Left ventricle myocardium inferior (tissue), 1 donor: Measurements from ENCODE around the gene FBLN2. TPM values are rescaled to one million over a fixed set of nuclear protein-coding genes. Genes with fewer than 3 reads are reported as not detected.

Experiments used
- DNase-seq: peaks from one replicate; pipeline ENCODE4 v3.0.0-alpha.2; 2020
- H3K27ac ChIP-seq: fragments of 200-600 bp; replicated peaks from 2 replicates; pipeline ENCODE4 v1.8.0; 2021
- H3K27me3 ChIP-seq: fragments of 200-600 bp; 2 replicates; pipeline ENCODE4 v1.8.0; 2021; ENCODE audit warnings: low read depth
- H3K36me3 ChIP-seq: fragments of 200-600 bp; 2 replicates; pipeline ENCODE4 v1.8.0; 2021
- H3K4me1 ChIP-seq: fragments of 200-600 bp; 2 replicates; pipeline ENCODE4 v1.8.0; 2021
- H3K4me3 ChIP-seq: fragments of 200-600 bp; 2 replicates; pipeline ENCODE4 v1.8.0; 2021; ENCODE audit warnings: mild to moderate bottlenecking, moderate library complexity
- H3K9me3 ChIP-seq: fragments of 200-600 bp; replicated peaks from 2 replicates; pipeline ENCODE4 v1.8.0; 2021
- CTCF ChIP-seq: fragments of 200-600 bp; IDR thresholded peaks from 2 replicates; pipeline ENCODE4 v1.8.0; 2021; ENCODE audit warnings: antibody characterized with exemption, mild to moderate bottlenecking, borderline replicate concordance
- intact Hi-C: fragments of 100-400 bp; cut with micrococcal nuclease; formaldehyde crosslinking; loops from one replicate; pipeline ENCODE4 v1.11.0; 2022
- total RNA-seq: library from RNA; stranded (reverse); fragmentation: NEBNext Ultra II Directional; extraction: Animal tissue kit (Norgen Biotek cat#: 25700); gene quantifications from one replicate; pipeline ENCODE4 v1.2.1, GENCODE V29; 2021
- donor health status: DM: no; HTN: yes; CAD: no; lungs with severe emphysema.

FBLN2 gene
- total RNA-seq, 1 donor from 2014 or later = 56.7 TPM

GRCh38 chr3:13685721-13686120 is 136.8 kb downstream of the FBLN2 start:
- Histone ChIP-seq H3K27ac (no peak overlapping the region), H3K36me3 (no peaks in the 10 kb centered on the region), H3K4me3 (no peak overlapping the region), H3K4me1 (no peaks in the 10 kb centered on the region), H3K9me3 (no peaks in the 10 kb centered on the region), H3K27me3 (peaks cover 96% of the 10 kb centered on the region)
- no peak for DNase-seq
- intact Hi-C loops = no loop called here
- no peak for TF ChIP-seq CTCF

GRCh38 chr3:13686367-13687160 is 137.6 kb downstream of the FBLN2 start:
- peaks cover 95% of the 10 kb centered on the region for H3K27me3 ChIP-seq
- H3K4me1 ChIP-seq = no peaks in the 10 kb centered on the region
- no peak overlapping the region for H3K4me3 ChIP-seq
- H3K27ac ChIP-seq = no peak overlapping the region
- intact Hi-C loops = no loop called here
- no peak for TF ChIP-seq CTCF
- H3K36me3 ChIP-seq = no peaks in the 10 kb centered on the region
- no peaks in the 10 kb centered on the region for H3K9me3 ChIP-seq
- DNase-seq = no peak

GRCh38 chr3:13687517-13687943 is 138.6 kb downstream of the FBLN2 start:
- Histone ChIP-seq H3K4me1 (no peaks in the 10 kb centered on the region), H3K36me3 (no peaks in the 10 kb centered on the region), H3K4me3 (no peak overlapping the region), H3K27me3 (peaks cover 91% of the 10 kb centered on the region), H3K27ac (no peak overlapping the region), H3K9me3 (peaks cover 2% of the 10 kb centered on the region)
- no peak for DNase-seq
- TF ChIP-seq CTCF = no peak
- intact Hi-C loops = no loop called here

Other genes starting within 250 kb of the FBLN2 start
- 2.8 TPM for gene NUP210, start 128.8 kb upstream of the FBLN2 start, total RNA-seq
- 34.3 TPM for gene HDAC11, start 68.8 kb upstream of the FBLN2 start, total RNA-seq